Right cardiac atrium (tissue), 5 donors: ENCODE results near the gene ERC2. TPM values are rescaled to one million over a fixed set of nuclear protein-coding genes. Genes with fewer than 3 reads are reported as not detected.

Source experiments
- ATAC-seq, 2 donors: fragments of 200-7000 bp; cut with Tn5 transposase; one replicate each; pipeline versions ENCODE4 v1.8.0 to v1.9.1; 2020; ENCODE audit warnings: moderate library complexity in 2 of 2, mild to moderate bottlenecking in 1 of 2
- DNase-seq, 3 donors: peaks; one replicate each; pipeline ENCODE4 v3.0.0-alpha.2; 2020
- H3K27ac ChIP-seq: one replicate; pipeline ENCODE4 v1.5.1; 2013; ENCODE audit warnings: mild to moderate bottlenecking, low read length, control low read depth, moderate library complexity
- H3K27me3 ChIP-seq: one replicate; pipeline ENCODE4 v1.6.1; 2013; ENCODE audit not compliant: control insufficient read depth, insufficient read depth
- H3K4me1 ChIP-seq: one replicate; pipeline ENCODE4 v1.6.1; 2013; ENCODE audit warnings: low read length; ENCODE audit not compliant: control insufficient read depth, insufficient read depth
- H3K4me3 ChIP-seq: one replicate; pipeline ENCODE4 v1.5.1; 2013; ENCODE audit warnings: low read length, control low read depth
- H3K9me3 ChIP-seq: one replicate; pipeline ENCODE4 v1.6.1; 2013; ENCODE audit warnings: low read length; ENCODE audit not compliant: control insufficient read depth
- WGBS: extraction: QIAGEN DNeasy Blood & Tissue Kit; methylation state at CpG from one replicate; pipeline ENCODE4 v1.1.7; 2013; 5-methylcytosine and 5-hydroxymethylcytosine counted together
- intact Hi-C, 4 donors: fragments of 100-400 bp; cut with DNase I; formaldehyde crosslinking; loops; one replicate each; pipeline versions ENCODE4 v1.11.0 to v1.14.0; 2022 to 2023
- polyA plus RNA-seq: library from polyadenylated mRNA; stranded (reverse); fragments of 200-250 nt; gene quantifications from one replicate; pipeline ENCODE4 v1.2.3, GENCODE V29; 2013
- total RNA-seq, 4 donors: library from RNA; stranded (reverse); fragmentation: NEBNext Ultra II Directional; extraction: Animal tissue kit (Norgen Biotek cat#: 25700); gene quantifications; one replicate each; pipeline ENCODE4 v1.2.1, GENCODE V29; 2021
- donor health status: healthy with polysubstance abuse.
- donor health status: DM: no; HTN: yes; CAD: no.
- donor health status: DM: no; HTN: no; CAD: no.
- donor health status: DM: no; HTN: yes; CAD: no; lungs with severe emphysema.
- donor health status: DM: yes; HTN: yes; CAD: no.

The ERC2 gene
- total and polyA plus RNA-seq, 5 donors, result 1.5 to 9.2 (median 3.8) TPM

DNA sequence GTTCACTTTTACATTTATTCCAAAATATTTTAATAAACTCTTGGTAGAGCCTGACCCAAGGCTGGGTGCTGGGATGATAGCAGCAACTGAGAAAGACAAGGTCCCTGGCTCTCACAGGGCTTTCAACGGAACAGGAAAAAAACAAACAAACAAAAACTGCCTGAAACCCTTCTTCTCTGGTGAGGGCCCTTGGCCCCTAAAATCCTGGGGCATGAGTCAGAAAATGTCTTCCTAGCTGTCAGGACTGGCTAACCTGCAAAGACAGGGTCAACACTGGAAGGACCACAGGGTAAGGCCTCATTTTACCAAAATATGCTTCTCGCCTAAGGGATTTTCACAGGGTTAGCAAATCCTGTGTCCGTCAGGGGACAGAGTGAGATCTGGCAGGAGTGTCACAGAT is 935.5 kb downstream of the ERC2 start:
- no peaks in the 10 kb centered on the region for H3K9me3 ChIP-seq
- no peak overlapping the region for H3K4me3 ChIP-seq
- intact Hi-C loops, result no loop called here
- WGBS, result 87% methylated on average over 3 of the region's 3 CpGs
- no peak overlapping the region for H3K27ac ChIP-seq
- H3K4me1 ChIP-seq, result no peaks in the 10 kb centered on the region
- DNase-seq, result no peak
- ATAC-seq, result no peak
- no peaks in the 10 kb centered on the region for H3K27me3 ChIP-seq

- 57% methylated on average over 1 of the region's 1 CpG for WGBS
- Histone ChIP-seq H3K27ac (no peak overlapping the region), H3K27me3 (no peaks in the 10 kb centered on the region), H3K9me3 (no peaks in the 10 kb centered on the region), H3K4me3 (no peak overlapping the region), H3K4me1 (no peaks in the 10 kb centered on the region)
- no peak for ATAC-seq
- DNase-seq, result no peak
- intact Hi-C loops, result no loop called here
These were observed 936.9 kb downstream of the ERC2 start for GRCh38 chr3:55531321-55531720.

DNA sequence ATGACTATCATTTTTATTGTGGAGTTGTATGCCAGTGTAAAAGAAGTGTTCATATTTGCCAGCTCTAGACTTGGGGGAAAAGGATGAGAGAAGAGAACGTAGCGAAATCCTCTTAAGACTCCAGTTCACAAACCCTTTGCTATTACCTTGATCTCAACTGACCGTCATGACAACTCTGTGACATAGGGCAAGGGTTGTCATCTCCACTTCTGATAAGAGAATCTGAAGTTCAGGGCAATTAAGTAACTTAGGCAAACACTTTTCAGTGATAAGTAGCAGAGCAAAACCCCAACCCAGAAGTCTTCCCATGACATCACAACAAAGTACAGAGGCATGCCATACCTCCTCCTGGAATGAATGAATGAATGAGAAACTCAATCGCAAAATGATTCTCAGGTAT is 940.9 kb downstream of the ERC2 start:
- Histone ChIP-seq H3K9me3 (no peaks in the 10 kb centered on the region), H3K4me1 (no peaks in the 10 kb centered on the region), H3K4me3 (no peak overlapping the region), H3K27ac (no peak overlapping the region), H3K27me3 (no peaks in the 10 kb centered on the region)
- DNase-seq (no peak), ATAC-seq (no peak)
- intact Hi-C loops, result no loop called here
- 90% methylated on average over 4 of the region's 4 CpGs for WGBS

- WGBS, result 69% methylated on average over 10 of the region's 10 CpGs
- ATAC-seq (peak in 1 of 2 donors; percentile 40), DNase-seq (no peak)
- Histone ChIP-seq H3K27me3 (no peaks in the 10 kb centered on the region), H3K9me3 (no peaks in the 10 kb centered on the region), H3K27ac (no peak overlapping the region), H3K4me1 (peaks cover 2% of the 10 kb centered on the region), H3K4me3 (no peak overlapping the region)
- intact Hi-C loops, result no loop called here
These were observed 941.8 kb downstream of the ERC2 start for GRCh38 chr3:55526332-55527030.

DNA sequence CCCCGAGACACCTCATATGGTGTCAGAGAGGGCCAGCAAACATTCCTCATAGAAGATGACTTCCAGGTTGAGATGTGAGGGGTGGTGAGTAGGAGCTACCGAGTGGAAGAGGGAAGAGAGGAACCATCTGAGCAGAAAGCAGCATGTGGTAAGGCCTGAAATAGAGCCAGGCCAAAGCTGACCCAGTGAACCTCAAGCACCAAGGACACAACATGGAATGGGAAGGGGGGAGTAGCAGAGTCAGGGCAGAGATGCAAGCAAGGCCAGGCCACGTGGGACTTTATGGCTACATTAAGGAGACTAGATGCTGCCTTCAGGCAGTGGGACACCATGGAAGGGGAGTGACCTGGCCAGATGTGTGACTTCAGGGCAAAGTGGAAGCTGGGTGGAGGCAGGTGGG is 942.8 kb downstream of the ERC2 start:
- Histone ChIP-seq H3K27ac (no peak overlapping the region), H3K4me1 (peaks cover 2% of the 10 kb centered on the region), H3K27me3 (no peaks in the 10 kb centered on the region), H3K4me3 (no peak overlapping the region), H3K9me3 (no peaks in the 10 kb centered on the region)
- intact Hi-C loops, result no loop called here
- no peak for ATAC-seq
- no peak for DNase-seq
- WGBS, result 86% methylated on average over 3 of the region's 3 CpGs

DNA sequence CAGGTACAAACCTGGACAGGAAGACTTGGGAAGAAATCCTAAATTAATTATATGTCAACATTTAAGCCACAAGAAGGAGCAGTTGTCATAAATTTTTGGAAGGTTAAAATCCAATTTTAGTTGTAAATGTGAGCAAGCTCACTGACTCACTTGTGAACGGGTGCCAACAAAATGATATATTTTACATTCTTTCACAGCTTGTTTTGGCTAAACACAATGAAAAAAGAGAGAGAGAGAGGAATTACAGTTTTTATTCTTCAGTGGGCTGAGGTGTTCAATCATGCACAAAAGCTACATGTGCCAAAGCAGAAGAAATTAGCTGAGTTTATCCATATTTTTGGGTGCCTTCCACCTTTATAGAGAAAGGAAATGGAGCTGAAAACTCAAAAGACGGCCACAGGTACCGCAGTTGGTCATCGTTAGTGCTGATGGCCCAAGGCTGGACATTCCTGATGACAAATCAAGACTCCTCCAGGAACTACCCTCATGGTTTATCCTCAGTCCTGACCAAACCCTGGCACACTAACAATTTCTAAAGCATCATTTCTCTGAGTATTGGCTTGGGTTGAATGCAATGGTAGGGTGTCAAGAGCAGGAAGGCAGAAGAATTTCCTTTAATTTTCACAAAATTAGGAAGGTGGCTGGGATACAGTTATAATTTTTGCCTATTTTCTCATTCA is 943.6 kb downstream of the ERC2 start:
- Histone ChIP-seq H3K4me1 (peaks cover 2% of the 10 kb centered on the region), H3K27me3 (no peaks in the 10 kb centered on the region), H3K4me3 (no peak overlapping the region), H3K27ac (no peak overlapping the region), H3K9me3 (no peaks in the 10 kb centered on the region)
- DNase-seq (no peak), ATAC-seq (no peak)
- intact Hi-C loops, result no loop called here
- 77% methylated on average over 4 of the region's 4 CpGs for WGBS

- DNase-seq, result no peak
- intact Hi-C loops, result no loop called here
- Histone ChIP-seq H3K4me3 (no peak overlapping the region), H3K27me3 (no peaks in the 10 kb centered on the region), H3K9me3 (no peaks in the 10 kb centered on the region), H3K4me1 (peaks cover 2% of the 10 kb centered on the region), H3K27ac (no peak overlapping the region)
- WGBS, result 85% methylated on average over 2 of the region's 2 CpGs
- no peak for ATAC-seq
These were observed 944.8 kb downstream of the ERC2 start for GRCh38 chr3:55523471-55523870.

- intact Hi-C loops, result no loop called here
- no peak for DNase-seq
- 71% methylated on average over 6 of the region's 6 CpGs for WGBS
- Histone ChIP-seq H3K9me3 (no peaks in the 10 kb centered on the region), H3K4me3 (no peak overlapping the region), H3K4me1 (peaks cover 2% of the 10 kb centered on the region), H3K27me3 (no peaks in the 10 kb centered on the region), H3K27ac (no peak overlapping the region)
- no peak for ATAC-seq
These were observed 946.4 kb downstream of the ERC2 start for GRCh38 chr3:55521738-55522421.

DNA sequence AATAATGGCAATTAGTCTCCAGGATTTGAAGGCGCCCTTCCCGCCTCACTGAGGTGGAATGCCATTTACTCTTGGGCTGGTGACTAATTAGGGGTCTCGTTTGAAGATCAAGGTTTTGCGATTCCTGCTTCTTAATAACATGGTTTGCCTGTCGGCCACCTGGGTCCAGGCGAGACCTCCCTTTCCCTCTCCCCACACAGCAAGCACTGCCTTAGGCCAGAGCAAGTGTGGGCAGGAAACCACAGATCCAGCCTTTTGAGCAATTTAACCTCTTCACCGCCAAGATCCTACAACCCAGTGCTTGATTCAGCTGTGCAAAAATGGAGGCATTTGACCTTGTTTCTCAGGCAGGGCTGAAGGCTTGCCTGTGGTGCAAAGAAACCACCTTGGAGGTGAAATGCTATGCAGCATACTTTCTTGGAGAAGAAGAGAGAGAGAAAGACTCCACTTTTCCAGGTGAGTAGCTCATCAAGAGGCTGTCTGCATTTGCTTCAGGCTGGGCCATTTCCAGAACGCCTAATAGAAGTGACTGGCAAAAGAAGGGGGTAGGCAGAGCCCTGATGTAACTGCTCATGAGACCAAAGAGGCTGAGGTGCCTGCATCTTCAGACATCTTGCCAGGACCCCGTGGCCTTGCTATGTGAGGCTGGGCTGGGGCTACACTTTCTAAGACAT is 947.1 kb downstream of the ERC2 start:
- no peak for DNase-seq
- no peak overlapping the region for H3K4me3 ChIP-seq
- no peak for ATAC-seq
- H3K27ac ChIP-seq, result no peak overlapping the region
- H3K27me3 ChIP-seq, result no peaks in the 10 kb centered on the region
- 85% methylated on average over 9 of the region's 9 CpGs for WGBS
- H3K4me1 ChIP-seq, result peaks cover 2% of the 10 kb centered on the region
- intact Hi-C loops, result no loop called here
- H3K9me3 ChIP-seq, result no peaks in the 10 kb centered on the region

DNA sequence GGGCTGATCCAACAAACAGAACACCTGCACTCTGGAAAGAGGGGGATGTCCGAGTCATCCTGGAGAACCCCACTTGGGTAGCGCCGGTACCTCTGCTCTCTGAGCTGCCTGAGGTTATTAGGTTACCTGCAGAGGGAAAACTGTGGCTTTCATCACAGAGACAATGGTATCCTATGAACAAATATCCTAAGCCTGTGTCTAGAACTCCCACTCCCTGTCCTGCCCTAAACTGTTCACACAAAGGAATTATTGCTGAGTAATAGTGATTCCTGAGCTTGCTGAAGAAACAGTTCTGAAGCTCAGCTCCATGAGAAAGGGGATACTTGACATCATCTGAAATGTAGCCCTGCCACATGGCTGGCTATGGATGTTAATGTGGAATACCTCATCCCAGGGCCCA is 949.2 kb downstream of the ERC2 start:
- intact Hi-C loops, result no loop called here
- no peak overlapping the region for H3K4me3 ChIP-seq
- WGBS, result 78% methylated on average over 3 of the region's 3 CpGs
- H3K9me3 ChIP-seq, result no peaks in the 10 kb centered on the region
- H3K27ac ChIP-seq, result no peak overlapping the region
- ATAC-seq (no peak), DNase-seq (no peak)
- peaks cover 2% of the 10 kb centered on the region for H3K4me1 ChIP-seq
- H3K27me3 ChIP-seq, result no peaks in the 10 kb centered on the region

- Histone ChIP-seq H3K4me3 (no peak overlapping the region), H3K9me3 (no peaks in the 10 kb centered on the region), H3K27me3 (no peaks in the 10 kb centered on the region), H3K4me1 (peaks cover 2% of the 10 kb centered on the region), H3K27ac (no peak overlapping the region)
- DNase-seq (no peak), ATAC-seq (no peak)
- intact Hi-C loops, result no loop called here
- 77% methylated on average over 6 of the region's 6 CpGs for WGBS
These were observed 949.8 kb downstream of the ERC2 start for GRCh38 chr3:55518451-55518850.
